HepG2 (cell line): ENCODE results near the gene TNFRSF6B. TPM values are rescaled to one million over a fixed set of nuclear protein-coding genes. Genes with fewer than 3 reads are reported as not detected.

ENCODE experiments used
- CC2D1A ChIP-seq: sonication (generic); formaldehyde crosslinking; IDR thresholded peaks from 2 replicates; pipeline ENCODE4 v1.8.1; 2023; ENCODE audit warnings: mild to moderate bottlenecking, missing genetic modification reagents
- ELF4 ChIP-seq: sonication (generic); formaldehyde crosslinking; IDR thresholded peaks from 2 replicates; pipeline ENCODE4 v1.5.0; 2020; ENCODE audit warnings: missing genetic modification reagents, mild to moderate bottlenecking, moderate library complexity, borderline replicate concordance
- FOXM1 ChIP-seq: sonication (generic); formaldehyde crosslinking; IDR thresholded peaks from 2 replicates; pipeline ENCODE4 v1.5.0; 2020; ENCODE audit warnings: missing genetic modification reagents
- HNRNPH1 ChIP-seq: fragments of 200-400 bp; formaldehyde crosslinking; optimal IDR thresholded peaks from 2 replicates; pipeline ENCODE3; 2017; ENCODE audit warnings: mild to moderate bottlenecking, low read depth, low read length
- MED8 ChIP-seq: sonication (generic); formaldehyde crosslinking; IDR thresholded peaks from 2 replicates; pipeline ENCODE4 v1.8.1; 2023; ENCODE audit warnings: mild to moderate bottlenecking, missing genetic modification reagents; ENCODE audit not compliant: insufficient replicate concordance
- MIER2 ChIP-seq: IDR thresholded peaks from 2 replicates; pipeline ENCODE4 v1.6.1; 2016; ENCODE audit warnings: missing biosample characterization, missing genetic modification reagents
- PAWR ChIP-seq: sonication (generic); formaldehyde crosslinking; IDR thresholded peaks from 2 replicates; pipeline ENCODE4 v1.4.0; 2020; ENCODE audit warnings: missing genetic modification reagents, mild to moderate bottlenecking, borderline replicate concordance
- PHF20 ChIP-seq: sonication (generic); formaldehyde crosslinking; IDR thresholded peaks from 2 replicates; pipeline ENCODE4 v1.5.0; 2020; ENCODE audit warnings: mild to moderate bottlenecking, missing genetic modification reagents
- PRDM4 ChIP-seq: sonication (generic); formaldehyde crosslinking; IDR thresholded peaks from 2 replicates; pipeline ENCODE4 v1.9.0; 2021; ENCODE audit warnings: missing genetic modification reagents, borderline replicate concordance
- PRMT3 ChIP-seq: sonication (generic); formaldehyde crosslinking; IDR thresholded peaks from 2 replicates; pipeline ENCODE4 v1.8.1; 2022; ENCODE audit warnings: low read depth, mild to moderate bottlenecking, moderate library complexity, missing genetic modification reagents, borderline replicate concordance
- SRY ChIP-seq: sonication (generic); formaldehyde crosslinking; IDR thresholded peaks from 2 replicates; pipeline ENCODE4 v1.8.0; 2022; ENCODE audit warnings: mild to moderate bottlenecking, missing genetic modification reagents
- THAP9 ChIP-seq: sonication (generic); formaldehyde crosslinking; IDR thresholded peaks from 2 replicates; pipeline ENCODE4; 2020; ENCODE audit warnings: missing genetic modification reagents, mild to moderate bottlenecking, borderline replicate concordance
- ZBTB4 ChIP-seq: sonication (generic); formaldehyde crosslinking; IDR thresholded peaks from 2 replicates; pipeline ENCODE4 v1.4.0; 2020; ENCODE audit warnings: missing genetic modification reagents, mild to moderate bottlenecking, borderline replicate concordance
- ZFP62 ChIP-seq: sonication (generic); formaldehyde crosslinking; IDR thresholded peaks from 2 replicates; pipeline ENCODE4 v1.4.0; 2020; ENCODE audit warnings: missing genetic modification reagents
- ZNF17 ChIP-seq: sonication (generic); formaldehyde crosslinking; IDR thresholded peaks from 2 replicates; pipeline ENCODE4 v1.5.0; 2020; ENCODE audit warnings: mild to moderate bottlenecking, missing genetic modification reagents
- ZNF496 ChIP-seq: sonication (generic); formaldehyde crosslinking; IDR thresholded peaks from 2 replicates; pipeline ENCODE4 v1.8.1; 2023; ENCODE audit warnings: mild to moderate bottlenecking, moderate library complexity, missing genetic modification reagents; ENCODE audit not compliant: insufficient replicate concordance
- ZNF513 ChIP-seq: sonication (generic); formaldehyde crosslinking; conservative IDR thresholded peaks from 2 replicates; pipeline ENCODE4 v1.5.0; 2020; ENCODE audit warnings: missing genetic modification reagents
- ZNF761 ChIP-seq: sonication (generic); formaldehyde crosslinking; conservative IDR thresholded peaks from 2 replicates; pipeline ENCODE4 v1.4.0; 2020; ENCODE audit warnings: mild to moderate bottlenecking, missing genetic modification reagents
- polyA plus RNA-seq, 8 experiments: library from polyadenylated mRNA; depleted of rRNA in 3 of 8; stranded (reverse) in 7 of 8; unstranded in 1 of 8; fragments of >200 nt; fragmentation: Illumina TruSeq in 4 of 8; extraction: Trizol in 4 of 8; gene quantifications; 2 replicates each; pipeline versions ENCODE4 v1.2.1 to v1.2.3, GENCODE V29; 2011 to 2016; ENCODE audit warnings: low read depth in 4 of 8, missing spikeins in 1 of 8, mixed read lengths in 1 of 8; ENCODE audit not compliant: insufficient read depth in 1 of 8
- total RNA-seq, 5 experiments: library from RNA; depleted of rRNA; stranded (reverse); fragments of >200 nt; fragmentation: Illumina TruSeq; extraction: Trizol; gene quantifications; 2 replicates each; pipeline ENCODE4 v1.2.3, GENCODE V29; 2016; ENCODE audit warnings: low read depth in 1 of 5

Gene TNFRSF6B
- total and polyA plus RNA-seq, 2 of the 13 experiments (the other 11 are each of a cell fraction or from before 2014, with no cell fraction given), result 0.24 TPM; not detected in 1

GRCh38 chr20:63740627-63741353 is 44.3 kb downstream of the TNFRSF6B start (continued):
- TF ChIP-seq ZBTB4 (CRISPR knock-in tag) (peak; percentile 91; the same call in 1 of the 2 replicates), ZNF513 (CRISPR knock-in tag) (0 out of 2 replicates have a peak, but pooled peaks have one; percentile 64), THAP9 (CRISPR knock-in tag) (peak; percentile 88; the same call in 1 of the 2 replicates), PHF20 (CRISPR knock-in tag) (peak; percentile 67), MIER2 (CRISPR knock-in tag) (no peak; the same call in 1 of the 2 replicates), ZFP62 (CRISPR knock-in tag) (peak; percentile 76; the same call in 1 of the 2 replicates), MED8 (peak; percentile 97), PRMT3 (CRISPR knock-in tag) (peak; percentile 77; the same call in 1 of the 2 replicates), ZNF17 (CRISPR knock-in tag) (no peak), SRY (CRISPR knock-in tag) (peak; percentile 72), HNRNPH1 (peak; percentile 27), ZNF761 (peak; percentile 93), FOXM1 (CRISPR knock-in tag) (peak; percentile 14; the same call in 1 of the 2 replicates), ZNF496 (CRISPR knock-in tag) (no peak), ELF4 (peak; percentile 83; the same call in 1 of the 2 replicates), CC2D1A (peak; percentile 97; the same call in 1 of the 2 replicates), PRDM4 (CRISPR knock-in tag) (no peak; the same call in 1 of the 2 replicates), PAWR (peak; percentile 92; the same call in 1 of the 2 replicates)
